Endothelial cell of umbilical vein (primary cell): Measurements from ENCODE around the gene NPAT. TPM values are rescaled to one million over a fixed set of nuclear protein-coding genes. Genes with fewer than 3 reads are reported as not detected.

Source experiments
- BruUV-seq: library from RNA; stranded (reverse); fragments of 400-500 nt; replicated peaks from 2 replicates; lab custom pipeline; 2021; lab: Mats Ljungman, UMichigan
- CTCF ChIA-PET: fragments of 300-600, 350-600 bp; sonication (Branson Sonifier 250); formaldehyde crosslinking; loops from one replicate; lab custom pipeline; 2021; ENCODE audit warnings: antibody characterized with exemption, inconsistent platforms; lab: Charles Lee
- POLR2A ChIA-PET: fragments of 300-600, 350-600 bp; sonication (Branson Sonifier 250); formaldehyde crosslinking; loops from one replicate; lab custom pipeline; 2021; ENCODE audit warnings: antibody characterized with exemption, inconsistent platforms; lab: Charles Lee
- DNase-seq: peaks from one replicate; pipeline ENCODE4 v3.0.0-alpha.2; 2011; ENCODE audit warnings: low read depth, low spot score
- FAIRE-seq: peaks from 2 replicates; lab custom pipeline; 2011; peaks lifted over from hg19 to GRCh38; lab: Jason Lieb, UNC
- H2AFZ ChIP-seq: 2 replicates; pipeline ENCODE4 v1.6.0; 2012; ENCODE audit warnings: low read depth, low read length, control low read depth, inconsistent platforms
- H3K27ac ChIP-seq: 2 replicates; pipeline ENCODE4 v1.5.1; 2011; ENCODE audit warnings: low read depth, mild to moderate bottlenecking, control low read depth, low read length, moderate library complexity; ENCODE audit not compliant: insufficient read depth
- H3K27me3 ChIP-seq, 2 experiments: 2 replicates each; pipeline versions ENCODE4 v1.6.0 to v1.6.1; 2011; ENCODE audit warnings: low read length in 2 of 2, mixed read lengths in 1 of 2; ENCODE audit not compliant: control insufficient read depth in 2 of 2, insufficient read depth in 2 of 2
- H3K36me3 ChIP-seq, 2 experiments: 2 replicates in 1 of 2; 3 replicates in 1 of 2; pipeline ENCODE4 v1.5.1; 2011; ENCODE audit warnings: low read length in 2 of 2, mild to moderate bottlenecking in 1 of 2, moderate library complexity in 1 of 2; ENCODE audit not compliant: control insufficient read depth in 2 of 2, insufficient read depth in 2 of 2; ENCODE audit errors: extremely low read depth in 1 of 2
- H3K4me1 ChIP-seq: 3 replicates; pipeline ENCODE4 v1.5.1; 2011; ENCODE audit warnings: mild to moderate bottlenecking, low read length; ENCODE audit not compliant: control insufficient read depth, insufficient read depth; ENCODE audit errors: extremely low read depth
- H3K4me2 ChIP-seq: 2 replicates; pipeline ENCODE4 v1.6.1; 2011; ENCODE audit warnings: low read length, control low read depth, mixed read lengths; ENCODE audit not compliant: insufficient read depth
- H3K4me3 ChIP-seq, 3 experiments: fragments of 200-600 bp in 1 of 3; sonication (generic), shearing (Covaris generic) in 1 of 3; replicated peaks in 1 of 3; 2 replicates each; pipeline ENCODE4 v1.5.1; 2011 to 2016; ENCODE audit warnings: control low read depth in 3 of 3, low read length in 3 of 3, mild to moderate bottlenecking in 2 of 3, inconsistent platforms in 1 of 3, low read depth in 1 of 3, moderate library complexity in 1 of 3; ENCODE audit not compliant: insufficient read depth in 1 of 3
- H3K79me2 ChIP-seq: 2 replicates; pipeline ENCODE4 v1.6.0; 2012; ENCODE audit warnings: low read length, inconsistent platforms; ENCODE audit not compliant: control insufficient read depth, insufficient read depth
- H3K9ac ChIP-seq: replicated peaks from 2 replicates; pipeline ENCODE3; 2011; ENCODE audit warnings: low read length, control low read depth; ENCODE audit not compliant: insufficient read depth; ENCODE audit errors: extremely low read depth
- H3K9me1 ChIP-seq: replicated peaks from 3 replicates; pipeline ENCODE4 v1.6.0; 2011; ENCODE audit warnings: mild to moderate bottlenecking, low read length; ENCODE audit not compliant: control insufficient read depth, insufficient read depth; ENCODE audit errors: extremely low read depth
- H3K9me3 ChIP-seq: replicated peaks from 2 replicates; pipeline ENCODE4 v1.5.1; 2012; ENCODE audit warnings: low read length, inconsistent platforms; ENCODE audit not compliant: control insufficient read depth, insufficient read depth
- H4K20me1 ChIP-seq: replicated peaks from 2 replicates; pipeline ENCODE3; 2011; ENCODE audit warnings: mild to moderate bottlenecking, low read length; ENCODE audit not compliant: control insufficient read depth, insufficient read depth; ENCODE audit errors: extremely low read depth
- EZH2 ChIP-seq: IDR thresholded peaks from 2 replicates; pipeline ENCODE4 v1.6.1; 2012; ENCODE audit warnings: borderline replicate concordance, low read depth, mild to moderate bottlenecking, moderate library complexity, low read length, inconsistent platforms; ENCODE audit not compliant: severe bottlenecking
- FOS ChIP-seq: IDR thresholded peaks from 2 replicates; pipeline ENCODE4 v1.6.1; 2011; ENCODE audit warnings: mild to moderate bottlenecking, low read length, moderate library complexity, borderline replicate concordance; ENCODE audit not compliant: insufficient read depth
- GATA2 ChIP-seq: IDR thresholded peaks from 2 replicates; pipeline ENCODE4 v1.7.0; 2011; ENCODE audit warnings: low read depth, mild to moderate bottlenecking, moderate library complexity, mixed read lengths, low read length; ENCODE audit not compliant: insufficient read length, insufficient read depth
- JUN ChIP-seq: IDR thresholded peaks from 2 replicates; pipeline ENCODE4 v1.6.1; 2011; ENCODE audit warnings: borderline replicate concordance, low read depth; ENCODE audit not compliant: insufficient read length, insufficient read depth
- MYC ChIP-seq: IDR thresholded peaks from one replicate; pipeline ENCODE4 v1.6.1; 2011; ENCODE audit warnings: mild to moderate bottlenecking, low read depth, low read length
- POLR2A ChIP-seq: IDR thresholded peaks from 2 replicates; pipeline ENCODE4 v1.6.1; 2012; ENCODE audit warnings: low read depth, mild to moderate bottlenecking, control low read depth, low read length
- POLR2AphosphoS5 ChIP-seq: IDR thresholded peaks from 2 replicates; pipeline ENCODE4 v1.6.1; 2012; ENCODE audit warnings: low read depth, mild to moderate bottlenecking, control low read depth, low read length, moderate library complexity; ENCODE audit not compliant: insufficient read depth
- dilution Hi-C: fragments of 300-500 bp; cut with MboI; formaldehyde crosslinking; loops from one replicate; pipeline ENCODE4 v1.15.0; 2019; ENCODE audit warnings: low sequenced_read_pairs; ENCODE audit not compliant: extremely low pct_ligation_motif_present
- intact Hi-C: fragments of 100-400 bp; cut with micrococcal nuclease; formaldehyde crosslinking; loops from one replicate; pipeline ENCODE4 v1.10.0; 2022
- polyA plus RNA-seq, 4 experiments: library from polyadenylated mRNA; depleted of rRNA in 3 of 4; stranded (reverse) in 3 of 4; unstranded in 1 of 4; fragments of >200 nt; gene quantifications; 2 replicates each; pipeline versions ENCODE4 v1.2.1 to v1.2.3, GENCODE V29; 2011 to 2012; ENCODE audit warnings: missing spikeins in 1 of 4
- total RNA-seq: library from RNA; stranded (reverse); gene quantifications from 2 replicates; pipeline ENCODE4 v1.2.3, GENCODE V29; 2021
- TF ChIP-seq, protein P1 (sequence below): IDR thresholded peaks from 2 replicates; pipeline ENCODE4 v1.6.1; 2011; ENCODE audit not compliant: insufficient read depth, insufficient read length
- TF ChIP-seq, protein P2 (sequence below), 2 donors: IDR thresholded peaks; 1 replicate in 1 of 2; 2 replicates in 1 of 2; pipeline ENCODE4 v1.5.1; 2011; ENCODE audit warnings: low read length in 2 of 2, mild to moderate bottlenecking in 2 of 2, moderate library complexity in 2 of 2, control low read depth in 1 of 2, inconsistent platforms in 1 of 2, low read depth in 1 of 2; ENCODE audit not compliant: insufficient read depth in 1 of 2; ENCODE audit errors: extremely low read depth in 1 of 2

NPAT gene
- total and polyA plus RNA-seq, 2 donors (not counting 3 experiments of a cell fraction or from before 2014, with no cell fraction given) = 4.4 to 19.0 TPM

DNA sequence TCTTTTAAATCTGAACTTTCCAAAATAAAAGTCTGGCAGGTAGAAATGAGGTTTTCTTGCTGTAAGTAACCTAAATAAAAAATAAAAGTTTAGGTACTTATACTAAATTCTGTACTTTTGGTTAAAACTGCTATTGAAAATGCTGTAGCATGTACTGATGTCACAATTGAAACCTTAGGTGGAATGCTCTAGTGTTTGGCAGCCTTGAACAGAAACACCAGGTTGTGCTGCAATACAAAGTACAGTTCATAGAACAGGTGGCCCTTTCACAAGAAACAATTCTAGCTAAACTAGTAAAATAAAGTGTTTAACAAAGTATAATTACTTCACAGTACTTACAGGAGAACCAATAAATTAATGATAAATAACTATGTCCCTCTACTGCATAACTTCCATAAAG lies 25.1 kb downstream of the NPAT start:
- H2AFZ ChIP-seq = no peak overlapping the region
- no peak overlapping the region for H3K4me2 ChIP-seq
- intact Hi-C loops = loop anchor here (2.0 kb wide), 1 partner anchor 451 kb away; no protein-coding TSS in a partner anchor
- no peak overlapping the region for H3K9ac ChIP-seq
- H3K27me3 ChIP-seq = no peaks in the 10 kb centered on the region
- no peak overlapping the region for H3K27ac ChIP-seq
- dilution Hi-C loops = no loop called here
- no peak overlapping the region for H3K4me3 ChIP-seq
- ChIA-PET CTCF (interaction anchor here (1.1 kb wide), 1 partner anchor 79 kb away, joined by 3 read pairs; no protein-coding TSS in a partner anchor), POLR2A (no interaction called here)
- H3K79me2 ChIP-seq = peaks cover 7% of the 10 kb centered on the region
- H4K20me1 ChIP-seq = no peaks in the 10 kb centered on the region
- DNase-seq (no peak), FAIRE-seq (no peak)
- BruUV-seq = no TSS peak
- H3K4me1 ChIP-seq = no peaks in the 10 kb centered on the region
- no peaks in the 10 kb centered on the region for H3K9me1 ChIP-seq
- peaks cover 2 to 3% of the 10 kb centered on the region in 2 experiments for H3K36me3 ChIP-seq
- H3K9me3 ChIP-seq = no peaks in the 10 kb centered on the region
- TF ChIP-seq JUN (no peak), MYC (no peak), EZH2 (no peak), FOS (no peak), POLR2AphosphoS5 (no peak), GATA2 (no peak), POLR2A (no peak)
- TF ChIP-seq, protein P1, sequence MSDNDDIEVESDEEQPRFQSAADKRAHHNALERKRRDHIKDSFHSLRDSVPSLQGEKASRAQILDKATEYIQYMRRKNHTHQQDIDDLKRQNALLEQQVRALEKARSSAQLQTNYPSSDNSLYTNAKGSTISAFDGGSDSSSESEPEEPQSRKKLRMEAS = no peak
- TF ChIP-seq, protein P2, sequence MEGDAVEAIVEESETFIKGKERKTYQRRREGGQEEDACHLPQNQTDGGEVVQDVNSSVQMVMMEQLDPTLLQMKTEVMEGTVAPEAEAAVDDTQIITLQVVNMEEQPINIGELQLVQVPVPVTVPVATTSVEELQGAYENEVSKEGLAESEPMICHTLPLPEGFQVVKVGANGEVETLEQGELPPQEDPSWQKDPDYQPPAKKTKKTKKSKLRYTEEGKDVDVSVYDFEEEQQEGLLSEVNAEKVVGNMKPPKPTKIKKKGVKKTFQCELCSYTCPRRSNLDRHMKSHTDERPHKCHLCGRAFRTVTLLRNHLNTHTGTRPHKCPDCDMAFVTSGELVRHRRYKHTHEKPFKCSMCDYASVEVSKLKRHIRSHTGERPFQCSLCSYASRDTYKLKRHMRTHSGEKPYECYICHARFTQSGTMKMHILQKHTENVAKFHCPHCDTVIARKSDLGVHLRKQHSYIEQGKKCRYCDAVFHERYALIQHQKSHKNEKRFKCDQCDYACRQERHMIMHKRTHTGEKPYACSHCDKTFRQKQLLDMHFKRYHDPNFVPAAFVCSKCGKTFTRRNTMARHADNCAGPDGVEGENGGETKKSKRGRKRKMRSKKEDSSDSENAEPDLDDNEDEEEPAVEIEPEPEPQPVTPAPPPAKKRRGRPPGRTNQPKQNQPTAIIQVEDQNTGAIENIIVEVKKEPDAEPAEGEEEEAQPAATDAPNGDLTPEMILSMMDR (IDR thresholded peaks at IDR 0.05; ENCODE audit: extremely low read depth in 1 of 2, insufficient read depth in 1 of 2, low read depth in 1 of 2, low read length in 2 of 2) = no peak
